HFF-Myc (cell line): ENCODE data around the gene ISCU.

Experiments
- DNase-seq: peaks from one replicate; pipeline ENCODE4 v3.0.0-alpha.2; 2011; ENCODE audit warnings: low read depth; ENCODE audit errors: extremely low read depth
- H3K4me3 ChIP-seq: replicated peaks from 2 replicates; pipeline ENCODE4 v1.5.1; 2011; ENCODE audit warnings: low read depth, mild to moderate bottlenecking, control low read depth, low read length
- CTCF ChIP-seq: IDR thresholded peaks from 2 replicates; pipeline ENCODE4 v1.5.1; 2012; ENCODE audit warnings: mild to moderate bottlenecking, low read depth, low read length, control low read depth; ENCODE audit errors: missing control alignments

ISCU gene

DNA sequence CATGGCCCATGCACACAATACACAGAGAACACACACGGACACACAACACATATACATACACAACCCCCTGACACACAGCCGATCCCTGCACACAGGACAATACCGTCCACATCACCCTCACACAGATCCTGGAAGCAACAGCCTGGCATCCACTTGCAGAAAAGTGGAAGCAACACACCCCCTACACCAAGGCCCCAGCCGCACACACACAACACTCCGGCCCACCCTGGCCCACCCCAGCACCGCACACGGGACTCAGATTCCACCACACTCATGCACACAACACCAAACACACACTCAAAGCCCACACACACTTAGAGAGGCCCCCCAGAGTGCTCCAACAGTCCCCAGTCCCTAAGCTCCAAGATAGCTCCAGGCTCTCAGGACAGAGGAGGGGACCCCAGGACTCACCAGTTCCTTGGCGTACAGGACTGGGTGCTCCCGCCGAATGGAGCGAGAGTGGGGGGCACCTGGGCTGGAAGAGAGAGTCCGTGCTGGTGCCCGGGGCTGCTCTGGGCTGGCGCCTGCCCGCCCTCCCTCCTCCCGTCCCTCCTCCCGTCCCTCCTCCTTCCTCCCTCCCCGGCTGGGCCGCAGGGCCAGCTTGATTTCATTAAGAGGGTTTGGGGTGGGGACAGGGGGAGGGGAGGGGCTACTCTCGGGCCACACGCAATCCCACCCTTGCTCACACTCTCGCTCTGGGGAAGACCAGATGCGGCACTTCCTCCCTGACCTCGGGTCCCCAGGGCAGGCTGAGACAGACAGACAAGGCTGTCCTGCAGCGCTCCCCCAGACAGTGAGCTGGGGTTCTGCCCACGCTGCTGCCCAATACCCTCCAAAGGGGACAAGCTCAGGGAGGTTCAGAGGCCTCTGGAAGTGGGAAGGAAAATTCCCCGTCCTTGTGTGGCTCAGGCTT, 35.4 kb downstream of the ISCU start, which contains the start of gene TMEM119:
Gene TMEM119 (minus strand): TSS at position 526 of the 913 bp plus-strand sequence. CDS start 5,701 bp downstream, outside the sequence.
- H3K4me3 ChIP-seq = peak within 1 kb of the TSS; percentile 87
- no peak for TF ChIP-seq CTCF
- peak; percentile 65 for DNase-seq

GRCh38 chr12:108598553-108599250, 36.3 kb downstream of the ISCU start:
- DNase-seq = no peak
- peak overlapping the region; percentile 87 for H3K4me3 ChIP-seq
- TF ChIP-seq CTCF = no peak

GRCh38 chr12:108599541-108599940, 37.1 kb downstream of the ISCU start:
- DNase-seq = no peak
- H3K4me3 ChIP-seq = no peak overlapping the region
- no peak for TF ChIP-seq CTCF

- no peak overlapping the region for H3K4me3 ChIP-seq
- no peak for TF ChIP-seq CTCF
- no peak for DNase-seq
These were observed 37.7 kb downstream of the ISCU start for GRCh38 chr12:108599948-108600701.

- H3K4me3 ChIP-seq = no peak overlapping the region
- no peak for DNase-seq
- TF ChIP-seq CTCF = no peak
These were observed 38.3 kb downstream of the ISCU start for GRCh38 chr12:108600702-108601007.

- no peak for DNase-seq
- no peak overlapping the region for H3K4me3 ChIP-seq
- no peak for TF ChIP-seq CTCF
These were observed 39.9 kb downstream of the ISCU start for GRCh38 chr12:108602209-108602705.
